ENCODE data around the gene RNF157. TPM values are rescaled to one million over a fixed set of nuclear protein-coding genes. Genes with fewer than 3 reads are reported as not detected.

The RNF157 gene
- total and polyA plus RNA-seq, 9 of the 15 experiments (the other 6 are each of a cell fraction or from before 2014, with no cell fraction given): 8.1 to 31.7 (median 20.8) TPM

DNA sequence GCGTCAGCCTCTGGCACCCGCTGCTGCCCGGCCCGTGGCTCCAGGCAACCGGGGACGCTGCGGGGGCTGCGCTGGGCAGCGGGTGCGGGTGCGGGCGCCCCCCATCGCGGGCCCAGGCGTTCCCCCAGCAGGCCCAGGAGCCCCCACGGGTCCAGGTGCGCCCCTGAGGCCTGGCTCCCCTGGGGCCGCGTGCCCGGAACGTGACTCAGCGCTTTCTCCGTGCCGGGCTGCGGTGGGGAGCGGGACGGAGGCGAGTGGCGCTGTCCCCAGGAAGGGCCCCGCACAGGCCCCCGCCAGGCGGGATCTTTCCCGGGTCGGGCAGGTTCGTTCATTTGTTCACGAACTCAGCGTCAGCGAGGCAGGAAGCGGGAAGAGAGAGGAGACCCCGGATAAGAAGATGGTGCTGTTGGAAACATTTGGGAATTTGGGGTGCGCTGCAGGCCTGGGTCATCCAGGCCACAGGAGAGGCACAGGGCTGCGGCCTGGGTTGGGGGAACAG is 118.3 kb downstream of the RNF157 start (continued):
- no peak for TF ChIP-seq XRCC4 (IDR thresholded peaks at IDR 0.05; ENCODE audit: extremely low read depth, insufficient read depth, insufficient read length)

DNA sequence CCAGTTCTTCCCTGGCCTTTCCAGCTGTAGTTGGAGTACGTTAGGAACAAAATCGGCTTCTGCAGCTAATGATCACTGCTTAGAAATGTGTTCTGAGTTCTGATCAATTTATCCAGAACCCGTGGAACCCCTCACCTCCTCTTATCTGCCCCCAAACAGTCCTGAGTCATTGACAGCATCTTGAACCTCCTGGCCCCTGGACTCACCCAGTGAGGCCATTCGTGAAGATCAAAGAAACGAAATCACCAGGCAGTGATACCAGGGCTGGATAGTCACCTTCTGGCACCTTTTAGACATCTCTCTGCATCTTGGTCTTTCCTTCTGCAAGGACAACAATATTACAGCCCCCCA is 119.7 kb downstream of the RNF157 start:
- Histone ChIP-seq H3K9me1 (ENCODE audit: control insufficient read depth, insufficient read depth, low read length) (peaks cover 4% of the 10 kb centered on the region), H3K79me2 (ENCODE audit: control insufficient read depth, insufficient read depth, low read length) (no peaks in the 10 kb centered on the region), H4K20me1 (replicated peaks; ENCODE audit: control insufficient read depth, insufficient read depth, low read length) (no peaks in the 10 kb centered on the region), H3K4me2 (ENCODE audit: insufficient read depth, low read length) (peak overlapping the region; percentile 27), H2AFZ (ENCODE audit: low read depth, low read length) (peak overlapping the region; percentile 96), H3K4me3 (no peak overlapping the region), H3K36me3 (ENCODE audit: control insufficient read depth, insufficient read depth, low read length) (no peaks in the 10 kb centered on the region), H3K9me3 (replicated peaks; ENCODE audit: control insufficient read depth, insufficient read depth, low read depth, low read length) (no peaks in the 10 kb centered on the region), H3K9ac (ENCODE audit: insufficient read depth in 1 of 2, low read depth in 2 of 2, low read length in 2 of 2) (no peak overlapping the region; a peak in 1 of 4 replicates), H3K27me3 (ENCODE audit: control insufficient read depth in 2 of 2, insufficient read depth in 2 of 2, low read length in 2 of 2) (no peaks in the 10 kb centered on the region), H3K27ac (ENCODE audit: extremely low read depth, low read depth, low read length) (no peak overlapping the region), H3K4me1 (replicated peaks in 1 of 2; ENCODE audit: control insufficient read depth in 2 of 2, insufficient read depth in 2 of 2, low read length in 2 of 2) (peaks cover 5 to 21% of the 10 kb centered on the region in 2 experiments; a peak in 4 of 5 replicates)
- DNase-seq (ENCODE audit: extremely low read depth in 1 of 4, low spot score in 3 of 4) (peak in 3 of 4 experiments; percentile 24 to 62 (median 55)), ATAC-seq (no peak), FAIRE-seq (peak; percentile 23)
- ChIA-PET POLR2A (interaction anchor here (0.6 to 11.3 kb wide), 2 partner anchors 151 to 167 kb away, joined by 3 to 157 read pairs; no protein-coding TSS in a partner anchor), CTCF (ENCODE audit: low intra/inter-chr PET ratio) (interaction anchor here (0.6 to 6.9 kb wide), 6 partner anchors 27 to 277 kb away, joined by 3 to 89 read pairs (median 6); no protein-coding TSS in a partner anchor)
- WGBS (ENCODE audit: insufficient coverage, low coverage, missing lambda C conversion rate): 37% methylated on average over 5 of the region's 5 CpGs
- BruUV-seq (replicated peaks): no TSS peak
- in situ Hi-C loops (cut with MboI): no loop called here
- TF ChIP-seq STAG1 (CRISPR knock-in tag; IDR thresholded peaks at IDR 0.05; ENCODE audit: borderline replicate concordance) (no peak), OTX1 (CRISPR knock-in tag; IDR thresholded peaks at IDR 0.05) (no peak), TCF3 (CRISPR knock-in tag; IDR thresholded peaks at IDR 0.05) (0 out of 2 replicates have a peak, but pooled peaks have one; percentile 7)
- TF ChIP-seq, protein P1, sequence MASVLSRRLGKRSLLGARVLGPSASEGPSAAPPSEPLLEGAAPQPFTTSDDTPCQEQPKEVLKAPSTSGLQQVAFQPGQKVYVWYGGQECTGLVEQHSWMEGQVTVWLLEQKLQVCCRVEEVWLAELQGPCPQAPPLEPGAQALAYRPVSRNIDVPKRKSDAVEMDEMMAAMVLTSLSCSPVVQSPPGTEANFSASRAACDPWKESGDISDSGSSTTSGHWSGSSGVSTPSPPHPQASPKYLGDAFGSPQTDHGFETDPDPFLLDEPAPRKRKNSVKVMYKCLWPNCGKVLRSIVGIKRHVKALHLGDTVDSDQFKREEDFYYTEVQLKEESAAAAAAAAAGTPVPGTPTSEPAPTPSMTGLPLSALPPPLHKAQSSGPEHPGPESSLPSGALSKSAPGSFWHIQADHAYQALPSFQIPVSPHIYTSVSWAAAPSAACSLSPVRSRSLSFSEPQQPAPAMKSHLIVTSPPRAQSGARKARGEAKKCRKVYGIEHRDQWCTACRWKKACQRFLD (CRISPR knock-in tag; IDR thresholded peaks at IDR 0.05): no peak
- intact Hi-C loops (cut with micrococcal nuclease): loop anchor here (1.0 to 5.0 kb wide), 4 partner anchors 62 to 177 kb away; no protein-coding TSS in a partner anchor
